Right hindlimb (tissue), 1 donor: ENCODE measurements around the gene NEDD9.

ENCODE experiments used
- DNase-seq: peaks from one replicate; pipeline ENCODE4 v3.0.0-alpha.2; 2018

The NEDD9 gene

GRCh38 chr6:11168091-11168635 is 64.3 kb downstream of the NEDD9 start:
- DNase-seq, result no peak

GRCh38 chr6:11166948-11167347 is 65.5 kb downstream of the NEDD9 start:
- DNase-seq, result no peak

GRCh38 chr6:11164717-11165646 is 67.5 kb downstream of the NEDD9 start:
- DNase-seq, result no peak

- DNase-seq, result no peak
Observed at GRCh38 chr6:11163932-11164331, 68.5 kb downstream of the NEDD9 start.

- DNase-seq, result no peak
Observed at GRCh38 chr6:11162262-11162661, 70.2 kb downstream of the NEDD9 start.

GRCh38 chr6:11161031-11161956 is 71.2 kb downstream of the NEDD9 start:
- DNase-seq, result no peak

GRCh38 chr6:11160199-11160598 is 72.3 kb downstream of the NEDD9 start:
- no peak for DNase-seq

GRCh38 chr6:11155589-11155988 is 76.9 kb downstream of the NEDD9 start:
- no peak for DNase-seq

GRCh38 chr6:11153447-11153846 is 79.0 kb downstream of the NEDD9 start:
- DNase-seq, result no peak

- no peak for DNase-seq
Observed at GRCh38 chr6:11152581-11152980, 79.9 kb downstream of the NEDD9 start.

GRCh38 chr6:11151488-11151887 is 81.0 kb downstream of the NEDD9 start:
- DNase-seq, result no peak

GRCh38 chr6:11149551-11149950 is 82.9 kb downstream of the NEDD9 start:
- no peak for DNase-seq

GRCh38 chr6:11146117-11146826 is 86.2 kb downstream of the NEDD9 start:
- DNase-seq, result no peak

- DNase-seq, result peak; percentile 77
Observed at GRCh38 chr6:11144393-11144851, 88.0 kb downstream of the NEDD9 start.

GRCh38 chr6:11143394-11144371 is 88.8 kb downstream of the NEDD9 start:
- no peak for DNase-seq

- DNase-seq, result no peak
Observed at GRCh38 chr6:11142296-11143027, 90.0 kb downstream of the NEDD9 start.

- no peak for DNase-seq
Observed at GRCh38 chr6:11141295-11141694, 91.2 kb downstream of the NEDD9 start.

GRCh38 chr6:11140056-11140455 is 92.4 kb downstream of the NEDD9 start:
- no peak for DNase-seq

- no peak for DNase-seq
Observed at GRCh38 chr6:11139051-11139960, 93.2 kb downstream of the NEDD9 start.
